ENCODE results near the gene TRIP12.
"Not testable (repeated sequence)": the region's sequence is repeated elsewhere in the genome, so short reads cannot be mapped to it uniquely, and the experiment has no call there.

Gene TRIP12

GRCh38 chr2:229873123-229873581 lies 48.7 kb downstream of the TRIP12 start:
- DNase-seq: no peak

GRCh38 chr2:229870903-229871656 lies 50.7 kb downstream of the TRIP12 start:
- no peak for DNase-seq

DNA sequence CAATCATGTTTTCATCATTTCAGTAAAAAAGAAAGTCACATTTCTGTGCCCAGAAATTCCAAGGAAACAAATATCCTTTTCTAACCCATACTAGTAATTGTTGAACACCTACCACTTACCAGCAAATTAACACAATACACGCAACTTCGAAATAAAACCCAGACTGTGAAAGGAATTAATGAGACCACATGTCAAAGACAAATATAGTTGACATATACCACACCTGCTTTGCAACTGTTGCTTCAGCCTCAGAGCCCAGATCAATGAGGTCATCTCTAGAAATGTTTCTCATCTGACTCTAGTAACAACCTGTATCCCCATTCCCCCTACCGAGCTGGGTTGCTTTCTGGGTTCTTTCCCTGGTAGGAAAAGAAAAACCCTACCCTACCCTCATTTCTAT lies 52.6 kb downstream of the TRIP12 start:
- DNase-seq: no peak

GRCh38 chr2:229868794-229869193 lies 53.0 kb downstream of the TRIP12 start:
- DNase-seq: no peak

GRCh38 chr2:229865033-229865432 lies 56.8 kb downstream of the TRIP12 start:
- no peak for DNase-seq

DNA sequence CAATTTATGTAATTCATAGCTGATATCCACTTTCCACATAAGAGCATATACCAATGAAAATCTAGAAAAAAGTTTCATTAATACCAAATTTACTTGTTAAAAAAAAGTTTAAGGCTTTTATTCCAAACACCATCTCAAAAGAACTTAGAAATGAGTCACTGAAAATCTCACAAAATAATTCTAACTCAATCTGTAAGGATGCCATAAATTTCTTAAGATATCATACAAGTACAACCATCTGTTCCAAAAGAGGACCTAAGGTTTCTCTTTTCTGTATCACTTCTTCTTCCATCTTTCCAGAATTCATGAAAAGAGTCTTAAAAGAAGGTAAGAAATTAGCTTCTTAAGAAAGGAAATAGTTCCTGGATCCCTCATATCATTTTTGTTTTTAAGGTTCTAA lies 60.4 kb downstream of the TRIP12 start:
- no peak for DNase-seq

GRCh38 chr2:229860334-229860733 lies 61.5 kb downstream of the TRIP12 start:
- no peak for DNase-seq

GRCh38 chr2:229858351-229858750 lies 63.5 kb downstream of the TRIP12 start:
- DNase-seq: no peak

DNA sequence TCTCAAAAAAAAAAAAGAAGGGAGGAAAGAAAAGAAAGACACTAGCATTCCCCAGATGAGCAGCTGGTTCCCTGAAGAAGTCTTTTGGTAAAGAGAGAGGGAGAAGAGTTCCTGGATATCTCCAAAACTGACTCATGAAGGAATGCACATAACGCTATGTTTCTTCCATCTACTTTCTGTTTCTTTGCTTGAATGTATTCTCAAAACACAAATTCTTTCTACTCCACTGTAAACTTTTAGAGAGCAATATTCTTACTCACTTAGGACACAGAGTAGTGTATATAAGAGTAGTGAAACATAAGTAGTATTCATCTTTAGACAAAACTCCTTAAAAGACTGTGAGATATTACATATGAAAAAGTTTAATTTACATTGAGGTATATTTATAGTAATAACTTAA lies 64.2 kb downstream of the TRIP12 start:
- no peak for DNase-seq

- DNase-seq: no peak
Observed at GRCh38 chr2:229856413-229856812, 65.4 kb downstream of the TRIP12 start.

DNA sequence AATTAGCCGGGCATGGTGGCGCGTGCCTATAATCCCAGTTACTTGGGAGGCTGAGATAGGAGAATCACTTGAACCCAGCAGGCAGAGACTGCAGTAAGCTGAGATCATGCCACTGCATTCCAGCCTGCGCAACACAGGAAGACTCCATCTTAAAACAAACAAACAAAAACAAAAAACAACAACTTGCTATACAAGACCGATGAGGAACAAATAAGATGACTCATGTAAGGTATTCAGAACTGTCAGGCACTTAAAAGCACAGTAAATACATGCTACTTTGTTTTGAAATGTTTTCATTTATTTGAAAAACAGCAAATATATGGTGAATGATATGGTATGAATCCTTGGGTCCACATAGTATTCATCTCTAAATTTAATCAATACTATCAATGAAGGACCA lies 66.7 kb downstream of the TRIP12 start:
- no peak for DNase-seq

DNA sequence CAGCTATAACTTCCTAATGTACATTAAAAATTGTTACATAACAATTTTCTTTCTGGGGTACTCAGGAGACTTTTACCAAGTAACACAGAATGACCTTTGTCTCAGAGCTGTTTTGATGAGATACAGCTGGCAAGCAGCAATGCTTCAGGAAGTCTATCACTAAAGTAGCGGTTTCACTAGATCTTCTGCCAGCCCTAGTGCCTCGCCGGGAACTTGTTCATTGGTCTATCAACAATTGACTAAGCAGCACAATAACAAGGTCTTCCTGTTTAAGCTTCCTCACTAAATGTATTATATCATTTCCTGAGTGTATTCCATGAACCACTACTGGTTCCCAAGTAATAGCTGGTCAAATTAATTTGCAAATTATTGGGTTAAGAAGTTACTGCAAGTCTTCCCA lies 69.2 kb downstream of the TRIP12 start:
- no peak for DNase-seq

DNA sequence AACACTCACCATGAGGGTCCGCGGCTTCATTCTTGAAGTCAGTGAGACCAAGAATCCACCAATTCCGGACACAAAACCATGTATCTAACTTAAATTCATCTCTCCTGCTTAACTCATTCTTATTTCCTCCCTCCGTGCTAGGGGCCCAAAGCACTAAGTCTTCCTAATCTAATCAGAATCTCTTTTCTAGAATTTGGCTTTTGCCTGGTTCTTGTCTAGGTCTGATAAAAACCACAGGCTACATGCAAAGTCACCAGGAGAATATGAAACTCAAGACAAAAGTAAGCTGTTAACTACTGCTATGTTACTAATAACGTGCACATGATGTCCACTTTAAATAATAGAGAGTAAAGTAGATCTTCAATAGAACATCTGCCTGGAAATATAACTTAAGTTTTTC lies 69.9 kb downstream of the TRIP12 start:
- no peak for DNase-seq

DNA sequence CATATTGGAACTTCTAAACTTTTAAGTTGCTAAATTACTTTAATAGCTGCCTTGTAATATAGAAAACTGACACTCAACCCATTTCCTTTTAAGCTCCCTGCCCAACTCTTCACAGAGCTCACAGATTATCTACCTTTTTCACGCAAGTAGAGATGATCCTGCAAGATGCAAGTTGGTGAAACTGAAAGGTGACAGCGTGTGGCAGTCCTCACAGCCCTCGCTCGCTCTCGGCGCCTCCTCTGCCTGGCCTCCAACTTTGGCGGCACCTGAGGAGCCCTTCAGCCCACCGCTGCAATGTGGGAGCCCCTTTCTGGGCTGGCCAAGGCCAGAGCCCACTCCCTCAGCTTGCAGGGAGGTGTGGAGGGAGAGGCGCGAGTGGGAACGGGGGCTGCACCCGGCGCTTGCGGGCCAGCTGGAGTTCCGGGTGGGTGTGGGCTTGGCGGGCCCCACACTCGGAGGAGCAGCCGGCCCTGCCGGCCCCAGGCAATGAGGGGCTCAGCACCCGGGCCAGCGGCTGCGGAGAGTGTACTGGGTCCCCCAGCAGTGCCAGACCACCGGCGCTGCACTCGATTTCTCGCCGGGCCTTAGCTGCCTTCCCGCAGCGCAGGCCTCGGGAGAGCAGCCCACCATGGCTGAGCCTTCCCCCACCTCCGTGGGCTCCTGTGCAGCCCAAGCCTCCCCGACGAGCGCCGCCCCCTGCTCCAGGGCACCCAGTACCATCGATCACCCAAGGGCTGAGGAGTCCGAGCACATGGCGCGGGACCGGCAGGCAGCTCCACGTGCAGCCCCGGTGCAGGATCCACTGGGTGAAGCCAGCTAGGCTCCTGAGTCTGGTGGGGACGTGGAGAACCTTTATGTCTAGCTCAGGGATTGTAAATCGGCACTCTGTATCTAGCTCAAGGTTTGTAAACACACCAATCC lies 71.2 kb downstream of the TRIP12 start:
- not testable (repeated sequence) for DNase-seq

GRCh38 chr2:229849073-229849472 lies 72.7 kb downstream of the TRIP12 start:
- no peak for DNase-seq

DNA sequence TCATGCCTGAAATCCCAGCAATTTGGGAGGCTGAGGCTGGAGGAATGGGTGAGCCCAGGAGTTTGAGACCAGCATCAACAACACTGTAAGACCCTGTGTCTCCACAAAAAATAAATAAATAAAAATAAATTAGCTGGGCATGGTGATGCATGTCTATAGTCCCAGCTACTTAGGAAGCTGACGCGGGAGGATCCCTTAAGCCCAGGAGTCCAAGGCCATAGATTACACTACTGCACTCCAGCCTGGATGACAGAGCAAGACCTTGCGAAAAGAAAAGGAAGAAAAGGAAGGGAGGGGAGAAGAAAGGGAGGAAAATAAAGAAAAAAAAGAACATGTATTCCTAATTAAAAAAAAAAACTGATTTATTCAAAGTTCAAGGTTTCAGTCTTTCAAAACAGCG lies 78.2 kb downstream of the TRIP12 start:
- DNase-seq: no peak

DNA sequence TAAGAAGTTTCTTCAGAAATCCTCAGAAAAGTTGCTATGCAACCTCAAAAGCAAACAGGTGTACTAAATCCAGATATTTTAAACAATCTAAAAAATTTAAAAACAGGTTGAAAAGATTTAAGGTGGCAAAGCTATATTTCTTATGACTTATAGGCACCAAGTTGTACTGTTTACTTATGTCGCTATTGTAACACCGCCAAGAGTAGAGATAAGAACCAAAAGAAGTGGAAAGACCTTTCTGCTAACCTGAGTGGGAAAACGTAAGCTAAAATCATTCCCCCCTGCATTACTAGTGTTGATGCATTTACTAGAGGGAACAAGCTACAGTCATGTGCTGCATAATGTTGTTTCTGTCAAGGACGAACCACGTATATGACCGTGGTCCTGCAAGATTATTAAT lies 83.1 kb downstream of the TRIP12 start:
- DNase-seq: no peak

DNA sequence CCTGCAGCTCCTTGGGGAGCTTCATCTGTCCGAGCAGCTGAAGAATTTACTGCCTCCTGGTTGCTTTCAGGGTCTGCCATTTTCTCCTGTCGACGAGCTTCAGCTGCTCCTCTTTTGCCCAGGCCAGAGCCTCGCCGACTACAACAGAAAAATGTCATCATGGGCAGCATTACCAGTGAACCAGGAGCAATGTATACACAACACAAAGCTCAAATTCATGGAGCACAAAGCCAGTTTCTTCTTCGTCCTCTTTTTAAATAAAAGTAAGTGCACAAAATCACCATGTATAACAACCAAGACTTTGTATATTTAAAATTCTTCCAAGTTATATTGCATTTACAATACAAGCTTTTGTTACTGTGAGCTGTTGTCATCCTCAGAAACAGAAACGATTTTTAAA lies 85.0 kb downstream of the TRIP12 start:
- no peak for DNase-seq

GRCh38 chr2:229835596-229836283 lies 86.1 kb downstream of the TRIP12 start:
- no peak for DNase-seq

- DNase-seq: not testable (repeated sequence)
Observed at GRCh38 chr2:229834368-229834767, 87.4 kb downstream of the TRIP12 start.

GRCh38 chr2:229832510-229832898 lies 89.3 kb downstream of the TRIP12 start:
- DNase-seq: no peak

DNA sequence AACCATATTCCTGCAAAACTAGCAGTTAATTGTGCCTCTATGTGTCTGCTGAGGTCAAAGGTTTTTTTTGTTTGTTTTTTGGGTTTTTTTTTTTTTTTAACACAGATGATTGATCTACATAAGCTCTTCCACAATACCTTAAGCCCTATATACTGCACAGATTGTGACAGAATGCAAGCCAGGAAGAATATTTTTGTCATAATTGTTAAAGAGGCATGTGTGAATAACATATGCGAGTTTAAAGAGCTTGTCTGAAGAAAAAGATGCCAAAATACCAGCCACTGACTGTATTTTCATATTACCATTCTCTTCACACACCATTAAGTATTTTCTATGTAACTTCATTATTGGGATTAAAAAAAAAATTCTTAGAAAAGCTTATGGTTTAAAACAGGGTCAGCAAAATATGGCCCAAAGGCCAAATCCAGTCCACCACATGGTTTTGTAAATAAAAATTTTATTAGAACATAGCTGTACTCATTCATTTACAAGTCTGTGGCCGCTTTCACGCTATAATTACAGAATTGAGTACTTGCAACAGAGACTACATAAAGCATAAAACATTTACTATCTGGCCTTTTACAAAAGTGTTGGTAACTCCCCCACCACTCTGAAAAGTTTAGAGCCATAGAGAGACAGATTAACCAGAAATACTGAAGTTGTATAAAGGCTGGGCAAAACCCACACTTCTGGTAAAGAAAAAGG lies 89.9 kb downstream of the TRIP12 start:
- no peak for DNase-seq

DNA sequence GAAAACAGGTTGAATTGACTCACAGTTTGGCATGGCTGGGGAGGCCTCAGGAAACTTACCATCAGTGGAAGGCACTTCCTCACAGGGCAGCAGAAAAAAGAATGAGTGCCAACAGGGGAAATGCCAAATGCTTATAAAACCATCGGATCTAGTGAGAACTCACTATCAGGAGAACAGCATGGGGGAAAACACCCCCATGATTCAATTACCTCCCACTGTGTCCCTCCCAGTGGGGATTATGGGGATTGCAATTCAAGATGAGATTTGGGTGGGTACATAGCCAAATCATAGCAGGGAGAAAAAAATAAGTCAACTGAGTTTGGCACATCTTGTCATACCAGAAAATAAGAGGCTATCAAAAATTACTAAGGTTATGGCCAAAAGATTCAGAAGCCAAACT lies 96.3 kb downstream of the TRIP12 start:
- no peak for DNase-seq
